OCI-LY7 (cell line): ENCODE results near the gene BCAP29. TPM values are rescaled to one million over a fixed set of nuclear protein-coding genes. Genes with fewer than 3 reads are reported as not detected.

Experiments used
- BruUV-seq: library from RNA; stranded (reverse); fragments of 400-500 nt; replicated peaks from 2 replicates; lab custom pipeline; 2021; lab: Mats Ljungman, UMichigan
- CTCF ChIA-PET: fragments of 300-600 bp; sonication (Branson Sonifier 250); formaldehyde crosslinking; loops from one replicate; lab custom pipeline; 2022; ENCODE audit warnings: antibody characterized with exemption; ENCODE audit not compliant: unreplicated experiment; lab: Charles Lee
- POLR2A ChIA-PET: fragments of 300-600 bp; sonication (Branson Sonifier 250); formaldehyde crosslinking; loops from one replicate; lab custom pipeline; 2022; ENCODE audit warnings: antibody characterized with exemption; lab: Charles Lee
- DNase-seq: peaks from one replicate; pipeline ENCODE4 v3.0.0-alpha.2; 2015; ENCODE audit warnings: low spot score
- H2AFZ ChIP-seq: fragments of 200-600 bp; sonication (generic), shearing (Covaris generic); 2 replicates; pipeline ENCODE4 v1.6.1; 2014; ENCODE audit warnings: mild to moderate bottlenecking, antibody characterized with exemption, low read length, moderate library complexity
- H3K27ac ChIP-seq: fragments of 200-600 bp; sonication (generic); 2 replicates; pipeline ENCODE4 v1.5.1; 2014; ENCODE audit warnings: mixed run types, low read depth, mild to moderate bottlenecking, moderate library complexity, low read length, inconsistent platforms; ENCODE audit not compliant: poor library complexity, severe bottlenecking
- H3K36me3 ChIP-seq: fragments of 200-600 bp; sonication (generic); 2 replicates; pipeline ENCODE4 v1.6.1; 2014; ENCODE audit warnings: mild to moderate bottlenecking, antibody characterized with exemption, low read length, moderate library complexity, mixed read lengths; ENCODE audit not compliant: insufficient read depth
- H3K4me1 ChIP-seq: fragments of 200-600 bp; sonication (generic); 2 replicates; pipeline ENCODE4 v1.5.1; 2014; ENCODE audit warnings: mild to moderate bottlenecking, low read length; ENCODE audit not compliant: insufficient read depth, poor library complexity, severe bottlenecking
- H3K4me2 ChIP-seq: fragments of 200-600 bp; sonication (generic); 2 replicates; pipeline ENCODE4 v1.6.1; 2014; ENCODE audit warnings: mild to moderate bottlenecking, low read length
- H3K4me3 ChIP-seq: fragments of 200-600 bp; sonication (generic); 2 replicates; pipeline ENCODE4 v1.5.1; 2014; ENCODE audit warnings: mild to moderate bottlenecking, low read depth, low read length; ENCODE audit not compliant: poor library complexity, severe bottlenecking
- H3K79me2 ChIP-seq: fragments of 200-600 bp; sonication (generic); 2 replicates; pipeline ENCODE4 v1.6.1; 2016; ENCODE audit warnings: low read depth, mild to moderate bottlenecking, low read length, moderate library complexity, mixed read lengths; ENCODE audit not compliant: insufficient read depth
- H3K9me2 ChIP-seq: fragments of 200-600 bp; sonication (generic); 2 replicates; pipeline ENCODE4 v1.6.1; 2016; ENCODE audit warnings: mild to moderate bottlenecking, low read length, mixed read lengths; ENCODE audit not compliant: insufficient read depth
- H3K9me3 ChIP-seq: fragments of 200-600 bp; sonication (generic); 2 replicates; pipeline ENCODE4 v1.6.1; 2014; ENCODE audit warnings: mild to moderate bottlenecking, mixed run types, low read length, mixed read lengths
- H4K20me1 ChIP-seq: fragments of 200-600 bp; sonication (generic); 2 replicates; pipeline ENCODE4 v1.6.1; 2014; ENCODE audit warnings: mild to moderate bottlenecking, antibody characterized with exemption, low read length, moderate library complexity, mixed read lengths; ENCODE audit not compliant: insufficient read depth
- CTCF ChIP-seq: fragments of 200-600 bp; sonication (generic); conservative IDR thresholded peaks from 2 replicates; pipeline ENCODE4 v1.5.1; 2014; ENCODE audit warnings: mild to moderate bottlenecking, antibody characterized with exemption, low read length, moderate library complexity, mixed read lengths
- EZH2phosphoT487 ChIP-seq: fragments of 200-600 bp; sonication (generic); IDR thresholded peaks from 2 replicates; pipeline ENCODE4 v1.6.1; 2018; ENCODE audit warnings: low read depth, borderline replicate concordance, mild to moderate bottlenecking, mixed run types, antibody characterized with exemption, low read length, moderate library complexity, mixed read lengths
- intact Hi-C: fragments of 100-400 bp; cut with micrococcal nuclease; formaldehyde crosslinking; loops from one replicate; pipeline ENCODE4 v1.10.0; 2022; ENCODE audit not compliant: unreplicated experiment
- total RNA-seq, 2 experiments: library from RNA; depleted of rRNA in 1 of 2; stranded (reverse); fragments of >200 nt in 1 of 2; shearing (Covaris generic) in 1 of 2; gene quantifications; 2 replicates each; pipeline ENCODE4 v1.2.3, GENCODE V29; 2014 to 2022

The BCAP29 gene
- total RNA-seq, 2 experiments from 2014 or later = 18.7 to 26.3 TPM

- CTCF ChIA-PET = no interaction called here
- no peaks in the 10 kb centered on the region for H4K20me1 ChIP-seq
- no peaks in the 10 kb centered on the region for H3K9me2 ChIP-seq
- no TSS peak for BruUV-seq
- intact Hi-C loops = no loop called here
- H3K4me1 ChIP-seq = no peaks in the 10 kb centered on the region
- POLR2A ChIA-PET = interaction anchor here (0.6 to 1.9 kb wide), 8 partner anchors 8 to 137 kb away, joined by 3 to 8 read pairs (median 4); no protein-coding TSS in a partner anchor
- no peak for DNase-seq
- H2AFZ ChIP-seq = no peak overlapping the region
- no peaks in the 10 kb centered on the region for H3K9me3 ChIP-seq
- H3K4me3 ChIP-seq = no peak overlapping the region
- no peaks in the 10 kb centered on the region for H3K79me2 ChIP-seq
- TF ChIP-seq EZH2phosphoT487 (no peak), CTCF (no peak)
- no peak overlapping the region for H3K4me2 ChIP-seq
- peaks cover 4% of the 10 kb centered on the region; the same call in 1 of the 2 replicates for H3K36me3 ChIP-seq
- H3K27ac ChIP-seq = no peak overlapping the region
These were observed 26.3 kb downstream of the BCAP29 start for GRCh38 chr7:107606303-107606702.

GRCh38 chr7:107609811-107610261 lies 29.8 kb downstream of the BCAP29 start:
- CTCF ChIA-PET = interaction anchor here (1.2 kb wide), 1 partner anchor 28 kb away, joined by 3 read pairs; no protein-coding TSS in a partner anchor
- Histone ChIP-seq H4K20me1 (no peaks in the 10 kb centered on the region), H3K4me1 (no peaks in the 10 kb centered on the region), H3K27ac (no peak overlapping the region), H3K4me3 (no peak overlapping the region), H2AFZ (no peak overlapping the region), H3K36me3 (peaks cover 5% of the 10 kb centered on the region), H3K9me3 (no peaks in the 10 kb centered on the region), H3K4me2 (no peak overlapping the region), H3K9me2 (no peaks in the 10 kb centered on the region), H3K79me2 (no peaks in the 10 kb centered on the region)
- POLR2A ChIA-PET = interaction anchor here (0.7 to 0.9 kb wide), 3 partner anchors 10 to 68 kb away, joined by 3 read pairs; no protein-coding TSS in a partner anchor
- TF ChIP-seq EZH2phosphoT487 (no peak), CTCF (no peak)
- BruUV-seq = no TSS peak
- no peak for DNase-seq
- intact Hi-C loops = no loop called here

GRCh38 chr7:107610323-107610722 lies 30.3 kb downstream of the BCAP29 start:
- TF ChIP-seq EZH2phosphoT487 (no peak), CTCF (no peak)
- Histone ChIP-seq H3K4me2 (no peak overlapping the region), H2AFZ (no peak overlapping the region), H3K4me3 (no peak overlapping the region), H3K27ac (no peak overlapping the region), H3K9me2 (no peaks in the 10 kb centered on the region), H3K79me2 (no peaks in the 10 kb centered on the region), H3K9me3 (no peaks in the 10 kb centered on the region), H3K4me1 (no peaks in the 10 kb centered on the region), H3K36me3 (peaks cover 5% of the 10 kb centered on the region), H4K20me1 (no peaks in the 10 kb centered on the region)
- intact Hi-C loops = no loop called here
- BruUV-seq = no TSS peak
- ChIA-PET CTCF (interaction anchor here (0.6 to 1.2 kb wide), 2 partner anchors 28 to 55 kb away, joined by 3 read pairs; no protein-coding TSS in a partner anchor), POLR2A (interaction anchor here (0.7 kb wide), 1 partner anchor 69 kb away, joined by 3 read pairs; no protein-coding TSS in a partner anchor)
- no peak for DNase-seq
